HL-60/S4 treated with retinoic acid at 250 ng/mL for 4 days and 3 days (cell line): ENCODE measurements around the gene SAMHD1.
"Not testable (repeated sequence)": the region's sequence is repeated elsewhere in the genome, so short reads cannot be mapped to it uniquely, and the experiment has no call there.

Experiments used
- in situ Hi-C: fragments of 300-500 bp; cut with MboI; formaldehyde crosslinking; loops from 2 replicates; pipeline ENCODE4 v1.7.0; 2022; ENCODE audit warnings: low sequenced_read_pairs

Gene SAMHD1

DNA sequence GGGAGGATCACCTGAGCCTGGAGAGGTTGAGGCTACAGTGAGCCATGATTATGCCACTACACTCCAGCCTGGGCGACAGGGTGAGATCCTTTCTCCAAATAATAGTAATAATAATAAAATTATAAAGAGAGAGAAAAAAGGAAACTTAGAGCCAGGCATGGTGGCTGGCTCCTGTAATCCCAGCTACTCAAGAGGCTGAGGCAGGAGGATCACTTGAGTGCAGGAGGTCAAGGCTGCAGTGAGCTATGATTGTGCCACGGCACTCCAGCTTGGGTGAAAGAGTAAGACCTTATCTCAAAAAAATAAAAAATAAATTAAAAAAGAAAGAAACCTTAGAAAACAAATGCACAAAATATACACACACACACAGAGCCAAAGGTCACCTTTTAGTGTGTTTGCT is 5.2 kb upstream of the SAMHD1 start:
- in situ Hi-C loops, result no loop called here

DNA sequence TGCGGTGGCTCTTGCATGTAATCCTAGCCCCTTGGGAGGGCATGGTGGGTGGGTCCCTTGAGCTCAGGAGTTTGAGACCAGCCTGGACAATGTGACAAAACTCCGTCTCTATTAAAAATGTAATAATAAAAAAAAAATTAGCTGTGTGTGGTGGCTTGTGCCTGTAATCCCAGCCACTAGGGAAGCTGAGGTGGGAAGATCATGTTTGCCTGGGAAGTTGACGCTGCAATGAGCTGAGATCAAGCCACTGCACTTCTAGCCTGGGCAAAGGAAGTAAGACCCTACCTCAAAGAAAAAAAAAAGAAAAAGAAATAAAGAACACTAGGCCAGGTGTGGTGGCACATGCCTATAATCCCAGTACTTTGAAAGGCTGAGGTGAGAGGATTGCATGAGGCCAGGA is 4.5 kb upstream of the SAMHD1 start:
- in situ Hi-C loops, result no loop called here

DNA sequence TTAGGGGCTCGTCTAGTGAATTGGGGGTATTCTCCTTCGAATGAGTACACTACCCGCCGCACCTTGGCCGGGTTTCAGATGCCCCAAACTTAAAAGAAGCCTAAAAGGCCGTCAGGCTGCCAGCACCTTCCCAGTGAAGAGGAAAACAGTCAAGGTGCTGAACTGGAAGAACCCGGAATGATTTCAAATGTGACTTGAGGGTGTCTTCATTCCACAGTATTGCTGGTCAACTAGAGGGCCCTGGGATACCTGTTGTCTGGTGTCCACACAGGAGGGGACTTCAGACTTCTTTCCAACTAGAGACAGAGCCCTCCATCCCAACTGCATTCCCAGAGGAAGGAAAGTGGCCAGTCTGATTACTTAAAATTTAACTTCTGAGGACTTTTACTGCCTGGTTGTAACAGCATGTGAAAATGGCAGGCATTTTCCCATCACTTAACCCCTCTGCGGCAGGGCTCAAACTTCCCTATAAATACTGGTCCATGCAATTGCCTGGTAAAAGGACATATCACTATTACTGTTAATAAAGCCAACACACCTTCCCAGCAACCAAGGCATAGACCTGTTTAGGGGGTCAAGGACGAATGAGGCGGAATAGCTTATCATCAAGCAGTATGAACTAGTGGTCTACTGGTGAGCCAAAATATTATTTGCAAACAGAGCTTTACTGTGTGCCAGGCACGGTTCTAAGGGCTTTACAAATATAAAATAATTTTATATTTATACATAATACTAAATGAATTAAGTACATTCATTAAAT is 651 bp upstream of the SAMHD1 start:
- in situ Hi-C loops, result no loop called here

DNA sequence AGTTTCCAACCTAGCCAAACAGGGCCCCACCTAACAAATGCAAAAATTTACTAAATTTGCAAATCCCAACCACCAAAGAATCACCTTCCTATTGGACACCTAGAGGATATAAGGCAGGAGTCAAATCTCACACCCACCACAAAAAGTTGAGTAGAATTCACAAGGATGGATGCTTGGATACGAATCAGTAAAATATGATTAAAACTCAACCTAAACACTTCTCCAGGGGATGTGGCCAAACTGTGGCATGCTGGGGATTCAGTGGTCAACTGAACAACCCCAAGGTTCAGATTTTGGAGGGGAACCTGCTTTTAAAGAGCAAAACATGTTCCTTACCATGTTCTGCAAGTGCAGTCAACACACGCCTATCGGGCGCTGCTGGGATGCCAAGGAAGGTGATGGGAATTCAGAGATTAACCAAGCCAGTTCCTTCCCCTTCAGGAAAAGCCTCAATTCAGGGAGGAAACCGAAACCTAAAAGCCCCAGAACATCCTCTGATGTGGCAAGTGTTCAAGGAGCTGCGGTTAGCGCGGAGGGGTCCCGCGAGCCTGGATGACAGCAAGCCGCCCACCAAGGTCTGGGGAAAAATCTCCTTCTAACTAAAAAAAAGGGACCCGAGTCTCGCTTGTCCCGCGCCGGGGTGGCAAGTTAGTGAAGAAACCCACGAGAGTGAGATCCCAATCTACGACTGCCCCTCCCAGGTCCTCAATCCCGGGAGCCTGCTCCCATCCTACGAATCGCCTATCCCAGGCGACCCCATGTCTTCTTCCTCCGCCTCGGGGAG is 902 bp downstream of the SAMHD1 start:
- in situ Hi-C loops, result no loop called here

DNA sequence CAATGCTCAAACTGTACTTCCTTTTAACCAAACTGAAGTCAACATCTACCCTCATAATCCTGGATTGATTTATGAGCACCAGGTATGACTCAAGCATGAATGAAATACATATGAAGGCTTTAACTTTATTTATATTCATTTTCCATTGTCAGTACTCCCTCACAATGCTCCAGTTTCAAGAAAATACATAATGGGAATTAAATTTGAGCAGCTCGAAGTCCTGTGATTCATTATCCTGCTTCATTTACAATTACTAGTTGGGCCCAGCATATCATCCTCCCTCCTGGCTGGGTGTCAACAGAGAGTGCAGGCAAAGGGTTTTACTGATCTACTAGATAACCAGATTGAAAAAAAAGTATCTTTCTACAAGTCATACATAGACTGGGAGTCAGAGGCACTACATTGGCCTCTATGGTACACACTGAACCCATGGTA is 10.1 kb downstream of the SAMHD1 start:
- in situ Hi-C loops, result no loop called here

DNA sequence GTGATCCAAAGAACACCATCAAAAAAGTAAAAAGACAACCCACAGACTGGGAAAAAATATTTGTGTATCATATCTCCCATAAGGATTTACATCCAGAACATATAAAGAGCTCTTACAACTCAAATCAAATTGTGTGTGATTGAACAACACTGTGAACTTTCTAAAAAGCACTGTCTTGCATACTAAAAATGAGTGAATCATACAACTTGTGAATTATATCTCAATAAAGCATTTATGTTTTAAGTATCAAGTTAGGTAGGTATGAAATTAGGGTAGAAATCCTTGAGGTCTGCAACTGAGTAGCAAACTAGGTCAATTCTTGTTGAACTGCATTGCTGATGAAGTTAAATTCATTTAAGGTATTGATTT is 14.1 kb downstream of the SAMHD1 start:
- in situ Hi-C loops, result no loop called here

DNA sequence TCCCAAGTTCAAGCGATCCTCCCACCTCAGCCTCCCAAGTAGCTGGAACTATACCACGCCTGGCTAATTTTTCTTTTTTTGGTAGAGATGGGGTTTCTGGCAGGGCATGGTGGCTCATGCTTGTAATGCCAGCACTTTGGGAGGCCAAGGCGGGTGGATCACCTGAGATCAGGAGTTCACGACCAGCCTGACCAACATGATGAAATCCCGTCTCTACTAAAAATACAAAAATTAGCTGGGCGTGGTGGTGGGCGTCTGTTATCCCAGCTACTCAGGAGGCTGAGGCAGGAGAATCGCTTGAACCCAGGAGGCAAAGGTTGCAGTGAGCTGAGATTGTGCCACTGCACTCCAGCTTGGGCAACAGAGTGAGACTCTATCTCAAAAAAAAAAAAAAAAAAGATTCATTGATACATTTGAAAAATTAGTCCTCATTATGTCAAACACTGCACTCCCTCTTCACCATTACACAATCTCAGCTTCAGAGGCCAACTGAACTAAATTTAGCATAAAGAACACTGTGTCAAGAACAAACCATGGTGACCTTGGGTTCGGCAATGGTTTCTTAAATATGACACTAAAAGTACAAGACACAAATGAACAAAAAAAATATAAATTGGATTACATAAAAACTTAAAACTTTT is 14.6 kb downstream of the SAMHD1 start:
- in situ Hi-C loops, result not testable (repeated sequence)

DNA sequence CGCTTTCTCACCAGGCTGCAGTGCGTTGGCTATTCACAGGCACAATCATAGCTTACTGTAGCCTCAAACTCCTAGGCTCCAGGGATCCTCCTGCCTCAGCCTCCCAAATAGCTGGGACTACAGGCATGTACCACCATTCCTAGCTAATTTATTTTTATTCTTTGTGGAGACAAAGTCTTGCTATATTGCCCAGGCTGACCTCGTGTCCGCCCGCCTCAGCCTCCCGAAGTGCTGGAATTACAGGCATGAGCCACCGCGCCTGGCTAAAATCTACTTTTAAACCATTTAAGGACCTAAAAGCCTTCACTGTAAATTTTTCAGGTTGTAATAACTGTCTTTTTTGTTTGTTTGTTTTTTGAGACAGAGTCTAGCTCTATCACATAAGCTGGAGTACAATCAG is 15.2 kb downstream of the SAMHD1 start:
- in situ Hi-C loops, result no loop called here

DNA sequence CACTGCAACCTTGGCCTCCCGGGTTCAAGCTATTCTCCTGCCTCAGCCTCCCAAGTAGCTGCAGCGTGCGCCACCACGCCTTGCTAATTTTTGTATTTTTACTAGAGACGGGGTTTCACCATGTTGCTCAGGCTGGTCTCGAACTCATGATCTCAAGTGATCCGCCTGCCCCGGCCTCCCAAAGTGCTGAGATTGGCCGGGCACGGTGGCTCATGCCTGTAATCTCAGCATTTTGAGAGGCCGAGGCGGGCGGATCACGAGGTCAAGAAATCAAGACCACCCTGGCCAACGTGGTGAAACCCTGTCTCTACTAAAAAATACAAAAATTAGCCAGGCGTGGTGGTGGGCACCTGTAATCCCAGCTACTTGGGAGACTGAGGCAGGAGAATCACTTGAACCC is 17.9 kb downstream of the SAMHD1 start:
- in situ Hi-C loops, result not testable (repeated sequence)

DNA sequence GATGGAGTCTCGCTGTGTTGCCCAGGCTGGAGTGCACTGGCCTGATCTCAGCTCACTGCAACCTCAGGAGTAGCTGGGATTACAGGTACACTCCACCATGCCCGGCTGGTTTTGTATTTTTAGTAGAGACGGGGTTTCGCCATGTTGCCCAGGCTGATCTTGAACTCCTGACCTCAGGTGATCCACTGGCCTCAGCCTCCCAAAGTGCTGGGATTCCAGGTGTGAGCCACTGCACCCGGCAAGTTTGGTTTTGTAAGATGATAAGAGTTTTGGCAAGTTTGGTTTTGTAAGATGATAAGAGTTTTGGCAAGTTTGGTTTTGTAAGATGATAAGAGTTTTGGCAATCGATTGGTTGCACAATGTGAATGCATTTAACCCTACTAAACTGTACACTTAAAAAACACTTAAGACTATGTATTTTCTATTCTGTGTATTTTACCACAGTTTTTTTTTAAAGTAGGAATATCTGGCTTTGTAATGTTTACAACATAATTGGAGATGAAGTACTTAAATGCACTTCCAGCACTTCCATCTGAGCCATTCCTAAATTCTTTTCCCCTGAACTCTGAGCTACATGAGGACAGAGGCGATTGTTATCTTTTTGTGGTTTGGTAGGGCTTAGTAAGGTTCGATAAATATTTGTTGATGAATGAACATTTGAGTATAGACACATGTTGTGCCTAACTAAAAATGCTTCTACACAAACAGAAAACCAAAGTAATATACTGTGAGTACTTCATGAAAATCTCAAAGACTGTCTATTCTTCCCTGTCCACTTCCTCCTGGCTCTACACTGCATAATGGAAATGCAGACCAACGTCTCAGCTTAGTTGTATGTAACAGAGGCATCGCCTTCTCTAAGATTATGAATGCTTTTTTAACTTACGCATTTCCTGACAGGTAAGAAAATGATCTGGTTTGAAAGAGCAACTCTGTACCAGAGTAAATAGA is 18.8 kb downstream of the SAMHD1 start:
- in situ Hi-C loops, result no loop called here

DNA sequence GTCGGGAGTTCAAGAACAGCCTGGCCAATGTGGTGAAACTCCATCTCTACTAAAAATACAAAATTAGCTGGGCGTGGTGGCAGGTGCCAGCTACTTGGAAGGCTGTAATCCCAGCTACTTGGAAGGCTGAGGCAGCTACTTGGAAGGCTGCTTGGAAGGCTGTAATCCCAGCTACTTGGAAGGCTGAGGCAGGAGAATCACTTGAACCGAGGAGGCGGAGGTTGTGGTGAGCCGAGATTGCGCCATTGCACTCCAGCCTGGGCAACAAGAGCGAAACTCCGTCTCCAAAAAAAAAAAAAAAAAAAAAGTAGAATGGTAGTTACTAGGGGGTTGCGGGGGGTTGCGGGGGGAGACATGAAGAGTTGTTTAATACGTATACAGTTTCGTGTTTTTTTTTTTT is 19.4 kb downstream of the SAMHD1 start:
- in situ Hi-C loops, result not testable (repeated sequence)

DNA sequence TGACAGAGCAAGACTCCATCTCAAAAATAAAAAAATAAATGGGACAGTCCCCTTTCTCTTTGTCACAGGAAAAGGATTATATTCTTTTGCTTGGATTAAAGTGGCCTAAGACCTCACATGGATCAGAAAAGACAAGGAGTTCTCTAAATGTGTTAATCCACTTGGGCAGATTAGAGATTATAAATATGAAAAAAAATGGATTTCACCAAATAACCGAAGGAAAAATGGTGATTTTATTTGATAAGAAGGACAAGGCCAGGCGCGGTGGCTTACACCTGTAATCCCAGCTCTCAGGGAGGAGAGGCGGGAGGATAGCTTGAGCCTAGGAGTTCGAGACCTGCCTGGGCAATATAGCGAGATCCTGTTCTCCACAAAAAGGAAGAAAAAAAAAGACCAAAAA is 21.8 kb downstream of the SAMHD1 start:
- in situ Hi-C loops, result no loop called here

DNA sequence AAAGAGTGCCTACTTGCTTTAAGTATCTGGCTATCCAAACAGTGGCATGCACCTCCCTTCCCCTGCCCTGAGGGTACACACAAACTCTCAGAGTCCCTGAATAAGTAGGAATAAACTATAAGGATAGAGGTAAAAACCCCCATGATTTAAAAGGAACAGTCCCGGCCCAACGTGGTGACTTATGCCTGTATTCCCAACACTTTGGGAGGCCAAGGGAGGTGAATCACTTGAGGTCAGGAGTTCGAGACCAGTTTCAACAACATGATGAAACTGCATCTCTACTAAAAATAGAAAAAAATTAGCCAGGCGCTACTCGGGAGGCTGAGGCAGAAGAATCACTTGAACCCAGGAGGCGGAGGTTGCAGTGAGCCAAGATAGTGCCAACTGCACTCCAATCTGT is 22.2 kb downstream of the SAMHD1 start:
- in situ Hi-C loops, result no loop called here

DNA sequence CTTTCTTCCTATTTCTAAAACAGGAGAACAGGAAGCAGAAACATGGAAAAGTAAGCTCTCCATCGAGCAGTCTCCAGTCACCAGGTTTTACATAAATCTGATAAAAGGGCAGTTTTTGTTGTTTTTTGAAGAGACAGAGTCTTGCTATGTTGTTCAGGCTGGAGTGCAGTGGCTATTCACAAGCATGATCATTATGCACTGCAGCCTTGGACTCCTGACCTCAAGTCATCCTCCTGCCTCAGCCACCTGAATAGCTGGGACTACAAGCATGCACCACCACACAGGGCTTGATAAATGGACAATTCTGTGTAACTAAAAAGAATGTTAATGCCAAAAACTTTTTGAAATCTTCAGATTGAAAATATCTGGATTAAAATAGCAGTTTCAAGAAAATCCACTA is 23.8 kb downstream of the SAMHD1 start:
- in situ Hi-C loops, result no loop called here

DNA sequence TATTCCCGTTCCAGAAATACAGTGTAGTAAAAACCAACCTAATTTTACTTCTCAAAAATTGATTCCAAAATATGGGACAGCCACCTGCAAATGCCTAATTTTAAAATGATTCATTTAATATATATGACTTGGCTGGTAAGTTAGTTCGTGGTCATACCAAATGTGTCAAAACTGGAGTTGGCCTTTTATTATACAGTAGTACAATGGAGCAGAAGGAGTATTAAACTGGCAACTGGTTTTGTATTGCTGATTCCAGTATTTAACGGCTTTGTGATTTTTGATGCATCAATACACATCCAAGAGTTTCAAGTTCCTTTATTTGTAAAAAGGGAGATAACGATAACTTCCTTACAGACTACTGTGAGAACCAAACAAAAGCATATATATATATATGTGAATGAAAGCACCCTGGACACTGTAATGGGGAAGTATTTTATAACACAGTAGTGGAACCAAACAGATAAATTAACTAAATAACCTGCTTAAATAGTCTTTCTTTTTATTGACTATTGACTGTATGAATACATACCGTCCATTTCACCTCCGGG is 24.8 kb downstream of the SAMHD1 start:
- in situ Hi-C loops, result no loop called here

DNA sequence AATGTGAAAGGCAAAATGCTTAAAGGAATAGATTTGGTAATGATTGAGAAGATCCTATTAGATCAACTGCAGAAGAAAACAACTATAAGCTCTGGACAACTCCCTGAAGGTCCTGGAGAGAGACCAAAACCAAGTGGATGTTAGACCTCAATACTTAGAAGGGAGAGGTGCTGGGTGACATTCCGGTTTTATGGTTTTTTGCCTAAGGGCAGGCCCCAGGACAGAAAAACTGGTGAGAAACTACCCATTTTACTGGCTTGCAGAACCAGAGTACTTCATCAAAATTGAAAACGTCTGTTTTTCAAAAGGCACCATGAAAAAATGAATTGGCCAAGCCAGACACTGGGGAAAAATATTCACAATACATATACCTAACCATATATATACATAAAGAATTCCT is 26.3 kb downstream of the SAMHD1 start:
- in situ Hi-C loops, result no loop called here

DNA sequence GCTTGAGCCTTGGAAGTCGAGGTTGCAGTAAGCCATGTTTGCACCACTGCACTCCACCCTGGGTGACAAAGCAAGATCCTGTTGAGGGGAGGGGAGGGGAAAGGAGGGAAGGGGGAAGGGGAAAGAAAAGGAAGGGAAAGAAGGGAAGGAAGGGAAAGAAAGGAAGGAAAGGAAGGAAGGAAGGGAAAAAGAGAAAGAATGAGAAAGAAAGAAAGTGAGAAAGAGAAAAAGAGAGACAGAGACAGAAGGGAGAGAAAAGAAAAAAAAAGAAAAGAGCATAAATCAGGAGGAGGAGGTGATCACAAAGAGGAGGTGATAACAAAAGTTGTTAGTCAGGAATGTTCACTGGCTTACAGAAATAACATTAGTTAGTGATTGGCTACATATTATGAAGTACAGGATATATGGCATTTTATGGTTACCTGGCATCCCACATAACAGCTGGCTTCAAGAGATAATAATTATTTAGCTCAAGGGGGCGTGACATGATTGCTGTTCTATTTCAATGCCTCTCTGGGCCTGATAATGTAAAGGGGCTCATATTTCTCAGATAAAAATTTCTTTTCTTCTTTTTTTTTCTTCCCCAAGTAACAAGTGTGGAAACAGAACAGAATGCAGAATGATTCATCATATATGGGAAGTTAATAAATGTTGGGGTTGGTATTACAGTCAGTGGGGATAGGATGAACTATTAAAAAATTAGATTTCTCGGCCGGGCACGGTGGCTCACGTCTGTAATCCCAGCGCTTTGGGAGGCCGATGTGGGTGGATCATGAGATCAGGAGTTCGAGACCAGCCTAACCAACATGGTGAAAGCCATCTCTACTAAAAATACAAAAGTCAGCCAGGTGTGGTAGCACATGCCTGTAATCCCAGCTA is 27.1 kb downstream of the SAMHD1 start:
- in situ Hi-C loops, result no loop called here

DNA sequence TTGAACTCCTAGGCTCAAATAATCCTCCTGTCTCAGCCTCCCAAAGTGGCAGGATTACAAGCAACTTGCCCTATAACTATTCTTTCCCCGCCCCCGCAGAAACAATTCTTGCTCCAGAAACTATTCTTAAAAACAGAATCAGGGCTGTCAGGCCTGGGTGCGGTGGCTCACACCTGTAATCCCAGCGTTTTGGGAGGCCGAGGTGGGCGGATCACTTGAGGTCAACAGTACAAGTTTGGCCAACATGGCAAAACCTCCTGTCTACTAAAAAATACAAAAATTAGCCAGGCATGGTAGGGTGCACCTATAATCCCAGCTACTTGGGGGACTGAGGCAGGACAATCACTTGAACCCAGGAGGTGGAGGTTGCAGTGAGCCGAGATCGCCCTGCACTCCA is 31.2 kb downstream of the SAMHD1 start:
- in situ Hi-C loops, result no loop called here

DNA sequence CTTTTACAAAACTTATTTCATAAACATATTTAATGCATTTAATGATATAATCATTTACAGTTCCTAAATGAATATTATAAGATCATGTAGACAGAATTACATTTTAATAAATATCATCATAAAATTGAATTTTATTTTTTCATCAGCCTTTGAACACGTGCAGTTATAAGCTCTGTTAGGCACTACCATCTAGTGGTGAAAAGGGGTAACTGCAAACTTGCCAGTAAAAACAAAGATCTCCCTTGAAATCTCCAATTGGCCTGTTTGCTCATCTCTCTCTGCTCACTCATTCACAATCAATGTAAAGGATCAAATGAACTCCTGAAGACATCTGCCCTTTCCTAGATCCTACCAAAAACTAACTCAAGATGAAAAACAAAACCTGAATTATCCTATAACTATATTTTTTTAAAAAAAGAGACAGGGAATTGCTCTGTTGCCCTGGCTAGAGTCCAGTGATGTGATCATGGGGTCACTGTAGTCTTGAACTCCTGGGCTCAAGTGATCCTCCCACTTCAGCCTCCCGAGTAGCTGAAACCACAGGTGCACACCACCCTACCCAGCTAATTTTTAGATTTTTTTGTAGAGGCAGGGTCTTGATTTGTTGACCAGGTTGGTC is 31.7 kb downstream of the SAMHD1 start:
- in situ Hi-C loops, result no loop called here
